ENCODE results near the gene IMP4.

Gene IMP4

GRCh38 chr2:130359466-130359865 lies 16.8 kb downstream of the IMP4 start:
- no peaks in the 10 kb centered on the region for H3K9me3 ChIP-seq (ENCODE audit: control insufficient read depth, insufficient read depth, low read depth, low read length)
- no peak overlapping the region for H3K4me3 ChIP-seq (ENCODE audit: low read depth, low read length)
- no peak overlapping the region for H3K27ac ChIP-seq (ENCODE audit: extremely low read depth, low read depth, low read length)
- POLR2A ChIA-PET, result no interaction called here
- CTCF ChIA-PET, result no interaction called here
- H3K36me3 ChIP-seq (ENCODE audit: control insufficient read depth in 2 of 2, insufficient read depth in 1 of 2, low read length in 2 of 2), result peaks cover 0 to 14% of the 10 kb centered on the region in 2 experiments; a peak in 2 of 3 replicates
- TF ChIP-seq FEZF1 (tag by site-specific recombination; IDR thresholded peaks at IDR 0.05) (no peak), ZFHX2 (tag by site-specific recombination; conservative IDR thresholded peaks at IDR 0.05) (no peak), ZNF623 (tag by site-specific recombination; IDR thresholded peaks at IDR 0.05) (no peak), ZNF549 (tag by site-specific recombination; IDR thresholded peaks at IDR 0.05) (no peak), KLF16 (tag by site-specific recombination; IDR thresholded peaks at IDR 0.05) (no peak)
- peaks cover 3% of the 10 kb centered on the region; the same call in 1 of the 2 replicates for H3K4me1 ChIP-seq (ENCODE audit: control insufficient read depth, insufficient read depth, low read length)

- 0 out of 2 replicates have a peak, but pooled peaks have one; percentile 31 for TF ChIP-seq ZNF146 (tag by site-specific recombination; IDR thresholded peaks at IDR 0.05)
- TF ChIP-seq SETDB1 (IDR thresholded peaks at IDR 0.05; ENCODE audit: insufficient read length, low read length), result no peak
- TF ChIP-seq ZNF488 (tag by site-specific recombination; IDR thresholded peaks at IDR 0.05), result no peak
- H3K4me3 ChIP-seq (ENCODE audit: low read depth, low read length), result no peak overlapping the region
- H3K27ac ChIP-seq (ENCODE audit: extremely low read depth, low read depth, low read length), result no peak overlapping the region
- ChIA-PET POLR2A (interaction anchor here (1.6 kb wide), 1 partner anchor 21 kb away, joined by 3 read pairs; the partner anchor contains the start of gene IMP4), CTCF (no interaction called here)
- H3K9me3 ChIP-seq (ENCODE audit: control insufficient read depth, insufficient read depth, low read depth, low read length), result no peaks in the 10 kb centered on the region
- peaks cover 0 to 12% of the 10 kb centered on the region in 2 experiments; a peak in 2 of 3 replicates for H3K36me3 ChIP-seq (ENCODE audit: control insufficient read depth in 2 of 2, insufficient read depth in 1 of 2, low read length in 2 of 2)
- H3K4me1 ChIP-seq (ENCODE audit: control insufficient read depth, insufficient read depth, low read length), result no peaks in the 10 kb centered on the region
Observed at GRCh38 chr2:130363479-130363878, 20.8 kb downstream of the IMP4 start.

- H3K4me1 ChIP-seq (ENCODE audit: control insufficient read depth, insufficient read depth, low read length), result no peaks in the 10 kb centered on the region
- ChIA-PET POLR2A (no interaction called here), CTCF (no interaction called here)
- H3K9me3 ChIP-seq (ENCODE audit: control insufficient read depth, insufficient read depth, low read depth, low read length), result no peaks in the 10 kb centered on the region
- H3K4me3 ChIP-seq (ENCODE audit: low read depth, low read length), result no peak overlapping the region
- TF ChIP-seq ZNF639 (tag by site-specific recombination; IDR thresholded peaks at IDR 0.05) (no peak), ZNF768 (tag by site-specific recombination; IDR thresholded peaks at IDR 0.05) (no peak), ZBTB48 (tag by site-specific recombination; IDR thresholded peaks at IDR 0.05) (no peak), PRDM1 (tag by site-specific recombination; IDR thresholded peaks at IDR 0.05) (no peak), ZNF174 (tag by site-specific recombination; IDR thresholded peaks at IDR 0.05) (no peak), ZXDB (tag by site-specific recombination; IDR thresholded peaks at IDR 0.05) (no peak), ZNF184 (tag by site-specific recombination; IDR thresholded peaks at IDR 0.05) (no peak), ZNF16 (tag by site-specific recombination; IDR thresholded peaks at IDR 0.05; ENCODE audit: low read depth) (no peak), ZNF423 (tag by site-specific recombination; IDR thresholded peaks at IDR 0.05) (no peak), KLF17 (tag by site-specific recombination; IDR thresholded peaks at IDR 0.05) (no peak), ZNF223 (tag by site-specific recombination; IDR thresholded peaks at IDR 0.05) (no peak), TRIM28 (IDR thresholded peaks at IDR 0.05; ENCODE audit: borderline replicate concordance, low read length) (no peak)
- H3K36me3 ChIP-seq (ENCODE audit: control insufficient read depth in 2 of 2, insufficient read depth in 1 of 2, low read length in 2 of 2), result peaks cover 0 to 3% of the 10 kb centered on the region in 2 experiments; a peak in 2 of 3 replicates
- H3K27ac ChIP-seq (ENCODE audit: extremely low read depth, low read depth, low read length), result no peak overlapping the region
Observed at GRCh38 chr2:130365075-130365474, 22.4 kb downstream of the IMP4 start.
